Stomach (tissue), 4 donors: ENCODE measurements around the gene PSD2.

Experiments
- POLR2A ChIP-seq, 4 donors: fragments of 450-650 bp; IDR thresholded peaks; one replicate each; pipeline ENCODE4 v1.6.1; 2016; ENCODE audit warnings: antibody characterized with exemption in 4 of 4, control low read depth in 2 of 4, mild to moderate bottlenecking in 1 of 4, moderate library complexity in 1 of 4
- POLR2AphosphoS5 ChIP-seq, 3 donors: sonication (generic); formaldehyde crosslinking; IDR thresholded peaks; one replicate each; pipeline ENCODE4 v1.6.1; 2016; ENCODE audit warnings: antibody characterized with exemption in 3 of 3
- TF ChIP-seq, protein P1 (sequence below), 7 experiments: fragments of 450-650 bp in 4 of 7; fragments of 200-600 bp in 3 of 7; sonication (generic) in 3 of 7; IDR thresholded peaks; one replicate each; pipeline ENCODE4 v1.5.1; 2016 to 2019; ENCODE audit warnings: antibody characterized with exemption in 7 of 7, control low read depth in 2 of 7, mild to moderate bottlenecking in 1 of 7

DNA sequence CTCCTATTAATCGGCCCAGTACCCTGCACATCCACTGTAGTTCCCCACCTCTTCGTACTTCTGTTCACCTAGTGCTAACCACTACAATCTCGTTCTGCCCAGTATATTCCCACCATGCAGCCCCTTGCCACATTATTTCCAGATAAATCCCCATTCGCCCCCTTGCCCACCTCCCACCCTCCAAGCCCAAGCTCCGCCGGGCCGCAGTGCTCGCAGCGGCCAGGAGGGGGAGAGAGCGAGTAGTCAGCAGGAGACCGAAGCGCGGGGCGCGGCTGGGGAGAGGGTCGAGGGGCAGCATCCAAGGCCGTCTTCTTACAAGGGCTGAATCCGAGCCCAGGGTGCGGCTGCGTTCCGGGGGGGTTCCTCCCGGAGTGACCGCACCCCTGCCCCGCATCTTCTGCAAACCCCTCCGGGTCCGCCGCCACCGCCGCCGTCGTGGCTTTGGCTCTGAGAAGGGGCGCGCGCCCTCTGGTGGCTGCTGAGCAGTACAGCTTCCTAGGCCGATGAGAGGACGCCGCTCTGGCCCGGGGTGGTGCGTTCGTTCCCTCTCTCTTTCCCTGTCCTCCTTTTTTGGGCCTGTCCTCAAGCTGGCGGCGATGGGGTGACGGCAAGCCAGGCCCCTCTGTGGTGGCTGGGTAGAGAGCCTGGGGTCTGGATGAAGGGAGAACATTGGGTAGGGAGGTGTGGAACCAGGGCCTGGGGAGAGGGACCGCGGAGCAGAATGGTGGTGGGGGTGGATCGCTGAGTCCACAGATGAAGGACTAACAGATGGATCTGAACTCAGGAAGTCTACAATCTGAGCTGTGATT is 30.0 kb upstream of the PSD2 start:
- TF ChIP-seq POLR2AphosphoS5 (IDR thresholded peaks at IDR 0.05) (peak in 1 of 3 donors; percentile 30), POLR2A (IDR thresholded peaks at IDR 0.05) (no peak)
- TF ChIP-seq, protein P1, sequence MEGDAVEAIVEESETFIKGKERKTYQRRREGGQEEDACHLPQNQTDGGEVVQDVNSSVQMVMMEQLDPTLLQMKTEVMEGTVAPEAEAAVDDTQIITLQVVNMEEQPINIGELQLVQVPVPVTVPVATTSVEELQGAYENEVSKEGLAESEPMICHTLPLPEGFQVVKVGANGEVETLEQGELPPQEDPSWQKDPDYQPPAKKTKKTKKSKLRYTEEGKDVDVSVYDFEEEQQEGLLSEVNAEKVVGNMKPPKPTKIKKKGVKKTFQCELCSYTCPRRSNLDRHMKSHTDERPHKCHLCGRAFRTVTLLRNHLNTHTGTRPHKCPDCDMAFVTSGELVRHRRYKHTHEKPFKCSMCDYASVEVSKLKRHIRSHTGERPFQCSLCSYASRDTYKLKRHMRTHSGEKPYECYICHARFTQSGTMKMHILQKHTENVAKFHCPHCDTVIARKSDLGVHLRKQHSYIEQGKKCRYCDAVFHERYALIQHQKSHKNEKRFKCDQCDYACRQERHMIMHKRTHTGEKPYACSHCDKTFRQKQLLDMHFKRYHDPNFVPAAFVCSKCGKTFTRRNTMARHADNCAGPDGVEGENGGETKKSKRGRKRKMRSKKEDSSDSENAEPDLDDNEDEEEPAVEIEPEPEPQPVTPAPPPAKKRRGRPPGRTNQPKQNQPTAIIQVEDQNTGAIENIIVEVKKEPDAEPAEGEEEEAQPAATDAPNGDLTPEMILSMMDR (IDR thresholded peaks at IDR 0.05) = peak in 6 of 7 experiments; percentile 20 to 100 (median 96)
